Osteoblast (primary cell): ENCODE measurements around the gene HS3ST2. TPM values are rescaled to one million over a fixed set of nuclear protein-coding genes. Genes with fewer than 3 reads are reported as not detected.

Source experiments
- DNase-seq: peaks from one replicate; pipeline ENCODE4 v3.0.0; 2011; ENCODE audit warnings: low spot score, mixed read lengths; ENCODE audit not compliant: insufficient read length; ENCODE audit errors: missing footprints
- H2AFZ ChIP-seq: 2 replicates; pipeline ENCODE4 v1.6.0; 2011; ENCODE audit warnings: mild to moderate bottlenecking, low read length
- H3K27ac ChIP-seq: 2 replicates; pipeline ENCODE4 v1.5.1; 2011; ENCODE audit warnings: mild to moderate bottlenecking, low read depth, low read length, moderate library complexity
- H3K27me3 ChIP-seq: 2 replicates; pipeline ENCODE4 v1.6.0; 2012; ENCODE audit warnings: mild to moderate bottlenecking, control low read depth, inconsistent platforms, low read length, moderate library complexity; ENCODE audit not compliant: insufficient read depth
- H3K36me3 ChIP-seq: 2 replicates; pipeline ENCODE4 v1.5.1; 2011; ENCODE audit warnings: mild to moderate bottlenecking, low read length, control low read depth, moderate library complexity; ENCODE audit not compliant: insufficient read depth
- H3K4me1 ChIP-seq: 2 replicates; pipeline ENCODE4 v1.5.1; 2011; ENCODE audit warnings: mild to moderate bottlenecking, low read length, control low read depth, moderate library complexity; ENCODE audit not compliant: insufficient read depth
- H3K4me2 ChIP-seq: 2 replicates; pipeline ENCODE4 v1.6.0; 2011; ENCODE audit warnings: mild to moderate bottlenecking, low read length; ENCODE audit not compliant: insufficient read depth
- H3K4me3 ChIP-seq: fragments of 200-600 bp; sonication (generic); 3 replicates; pipeline ENCODE4 v1.5.1; 2012; ENCODE audit warnings: mild to moderate bottlenecking, low read length, inconsistent platforms; ENCODE audit not compliant: insufficient read depth
- H3K79me2 ChIP-seq: 2 replicates; pipeline ENCODE4 v1.6.0; 2012; ENCODE audit warnings: mild to moderate bottlenecking, low read length, control low read depth, inconsistent platforms; ENCODE audit not compliant: insufficient read depth
- H3K9me3 ChIP-seq: 2 replicates; pipeline ENCODE4 v1.5.1; 2011; ENCODE audit warnings: low read depth, low read length, control low read depth
- H4K20me1 ChIP-seq: 2 replicates; pipeline ENCODE4 v1.6.0; 2012; ENCODE audit warnings: mild to moderate bottlenecking, low read length, control low read depth; ENCODE audit not compliant: insufficient read depth
- CTCF ChIP-seq: IDR thresholded peaks from 2 replicates; pipeline ENCODE4 v1.5.1; 2011; ENCODE audit warnings: mild to moderate bottlenecking, low read depth, low read length, moderate library complexity; ENCODE audit errors: extremely low read depth
- total RNA-seq: library from RNA; depleted of rRNA; stranded (reverse); fragments of >200 nt; gene quantifications from 2 replicates; pipeline ENCODE4 v1.2.3, GENCODE V29; 2012

Gene HS3ST2
- total RNA-seq, 1 donor = under 0.01 TPM

- Histone ChIP-seq H3K4me3 (no peak overlapping the region), H3K27me3 (no peaks in the 10 kb centered on the region), H3K36me3 (no peaks in the 10 kb centered on the region), H2AFZ (no peak overlapping the region), H3K9me3 (no peaks in the 10 kb centered on the region), H3K4me2 (no peak overlapping the region), H3K27ac (no peak overlapping the region), H3K4me1 (no peaks in the 10 kb centered on the region), H4K20me1 (no peaks in the 10 kb centered on the region), H3K79me2 (no peaks in the 10 kb centered on the region)
- DNase-seq = no peak
- TF ChIP-seq CTCF = no peak
Observed at GRCh38 chr16:22928882-22929435, 115.0 kb downstream of the HS3ST2 start.

- Histone ChIP-seq H2AFZ (no peak overlapping the region), H4K20me1 (no peaks in the 10 kb centered on the region), H3K4me1 (no peaks in the 10 kb centered on the region), H3K36me3 (no peaks in the 10 kb centered on the region), H3K4me2 (no peak overlapping the region), H3K27ac (no peak overlapping the region), H3K9me3 (no peaks in the 10 kb centered on the region), H3K4me3 (no peak overlapping the region), H3K27me3 (no peaks in the 10 kb centered on the region), H3K79me2 (no peaks in the 10 kb centered on the region)
- no peak for TF ChIP-seq CTCF
- no peak for DNase-seq
Observed at GRCh38 chr16:22929461-22929860, 115.5 kb downstream of the HS3ST2 start.

GRCh38 chr16:22932032-22932771 is 118.2 kb downstream of the HS3ST2 start:
- H3K27ac ChIP-seq = no peak overlapping the region
- no peaks in the 10 kb centered on the region for H4K20me1 ChIP-seq
- no peak overlapping the region for H2AFZ ChIP-seq
- no peaks in the 10 kb centered on the region for H3K27me3 ChIP-seq
- no peaks in the 10 kb centered on the region for H3K36me3 ChIP-seq
- no peak for TF ChIP-seq CTCF
- H3K9me3 ChIP-seq = no peaks in the 10 kb centered on the region
- no peaks in the 10 kb centered on the region for H3K79me2 ChIP-seq
- H3K4me2 ChIP-seq = no peak overlapping the region
- no peaks in the 10 kb centered on the region for H3K4me1 ChIP-seq
- DNase-seq = no peak
- no peak overlapping the region for H3K4me3 ChIP-seq

GRCh38 chr16:22933173-22933572 is 119.2 kb downstream of the HS3ST2 start:
- Histone ChIP-seq H3K36me3 (no peaks in the 10 kb centered on the region), H2AFZ (no peak overlapping the region), H3K27me3 (no peaks in the 10 kb centered on the region), H3K4me2 (no peak overlapping the region), H3K4me3 (no peak overlapping the region), H4K20me1 (no peaks in the 10 kb centered on the region), H3K9me3 (no peaks in the 10 kb centered on the region), H3K4me1 (no peaks in the 10 kb centered on the region), H3K27ac (no peak overlapping the region), H3K79me2 (no peaks in the 10 kb centered on the region)
- DNase-seq = no peak
- no peak for TF ChIP-seq CTCF
